Occipital lobe (tissue), 2 donors: ENCODE data around the gene ACOT2. TPM values are rescaled to one million over a fixed set of nuclear protein-coding genes. Genes with fewer than 3 reads are reported as not detected.

ENCODE experiments used
- DNase-seq: peaks from one replicate; lab custom pipeline; 2025; lab: John Stamatoyannopoulos, UW
- total RNA-seq: library from RNA; depleted of rRNA; stranded (reverse); fragments of >200 nt; gene quantifications from one replicate; pipeline ENCODE4 v1.2.3, GENCODE V29; 2014

The ACOT2 gene
- total RNA-seq, 1 donor from 2014 or later, result 36.0 TPM

DNA sequence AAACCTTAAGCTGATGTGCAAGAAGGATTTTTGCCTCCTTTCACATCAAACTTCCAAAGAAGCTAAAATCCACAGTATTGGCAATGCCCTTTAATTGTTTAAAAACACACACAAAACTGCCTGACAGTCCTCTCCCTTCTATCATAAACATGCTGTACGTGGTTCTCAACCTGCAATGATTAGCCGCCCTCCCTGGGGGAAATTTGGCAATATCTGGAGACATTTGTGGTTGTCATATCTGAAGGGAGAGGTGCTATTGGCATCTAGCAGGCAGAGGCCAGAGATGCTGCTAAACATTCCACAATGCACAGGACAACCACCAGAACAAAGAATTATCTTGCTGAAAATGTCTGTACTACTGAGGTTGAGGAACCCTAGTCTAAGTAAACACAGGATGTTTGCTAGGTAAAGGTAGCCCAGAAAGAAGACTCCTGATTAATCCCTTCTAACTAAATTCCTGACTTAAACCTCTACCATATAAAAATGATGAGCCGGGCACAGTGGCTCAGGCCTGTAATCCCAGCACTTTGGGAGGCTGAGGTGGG, 44.5 kb downstream of the ACOT2 start:
- no peak for DNase-seq

DNA sequence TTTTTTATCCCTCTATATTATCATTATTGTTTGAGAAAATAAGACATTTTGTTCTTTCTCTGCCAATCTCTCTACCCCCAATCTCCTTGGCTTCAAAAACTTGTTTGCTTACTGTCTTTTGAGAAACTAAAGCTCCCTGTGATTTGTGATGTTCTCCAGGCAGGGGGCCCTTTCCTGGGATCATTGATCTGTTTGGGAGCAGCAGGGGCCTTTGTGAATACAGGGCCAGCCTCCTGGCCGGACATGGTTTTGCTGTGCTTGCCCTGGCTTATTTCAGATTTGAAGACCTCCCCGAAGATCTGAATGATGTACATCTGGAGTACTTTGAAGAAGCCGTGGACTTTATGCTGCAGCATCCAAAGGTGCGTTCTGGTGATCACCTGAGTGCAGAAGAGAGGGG, 47.8 kb downstream of the ACOT2 start:
- DNase-seq, result no peak

DNA sequence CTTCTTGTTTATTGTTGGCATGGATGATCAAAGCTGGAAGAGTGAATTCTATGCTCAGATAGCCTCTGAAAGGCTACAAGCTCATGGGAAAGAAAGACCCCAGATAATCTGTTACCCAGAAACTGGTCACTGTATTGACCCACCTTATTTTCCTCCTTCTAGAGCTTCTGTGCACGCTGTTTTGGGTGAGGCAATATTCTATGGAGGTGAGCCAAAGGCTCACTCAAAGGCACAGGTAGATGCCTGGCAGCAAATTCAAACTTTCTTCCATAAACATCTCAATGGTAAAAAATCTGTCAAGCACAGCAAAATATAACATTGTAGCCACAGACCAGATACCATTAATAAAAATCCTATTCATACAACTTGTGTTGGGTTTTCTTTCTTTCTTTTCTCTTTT, 50.5 kb downstream of the ACOT2 start:
- no peak for DNase-seq

DNA sequence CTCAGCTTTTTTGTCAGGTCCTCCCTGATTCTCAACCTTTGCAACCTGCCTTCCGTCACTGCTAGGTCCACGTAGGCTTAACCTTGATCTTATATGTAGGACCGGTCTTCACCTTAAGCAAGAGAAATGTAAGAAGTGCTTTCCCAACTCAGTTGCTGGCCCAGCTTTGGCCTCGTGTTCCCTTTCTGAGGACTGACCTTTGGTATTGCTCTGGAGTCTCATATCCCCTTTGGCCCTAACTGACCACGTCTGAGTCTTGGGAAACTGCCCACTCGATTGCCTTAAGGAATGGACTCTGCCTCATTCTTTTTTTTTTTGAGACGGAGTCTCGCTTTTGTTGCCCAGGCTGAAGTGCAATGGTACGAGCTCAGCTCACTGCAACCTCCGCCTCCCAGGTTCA, 51.3 kb downstream of the ACOT2 start:
- no peak for DNase-seq

DNA sequence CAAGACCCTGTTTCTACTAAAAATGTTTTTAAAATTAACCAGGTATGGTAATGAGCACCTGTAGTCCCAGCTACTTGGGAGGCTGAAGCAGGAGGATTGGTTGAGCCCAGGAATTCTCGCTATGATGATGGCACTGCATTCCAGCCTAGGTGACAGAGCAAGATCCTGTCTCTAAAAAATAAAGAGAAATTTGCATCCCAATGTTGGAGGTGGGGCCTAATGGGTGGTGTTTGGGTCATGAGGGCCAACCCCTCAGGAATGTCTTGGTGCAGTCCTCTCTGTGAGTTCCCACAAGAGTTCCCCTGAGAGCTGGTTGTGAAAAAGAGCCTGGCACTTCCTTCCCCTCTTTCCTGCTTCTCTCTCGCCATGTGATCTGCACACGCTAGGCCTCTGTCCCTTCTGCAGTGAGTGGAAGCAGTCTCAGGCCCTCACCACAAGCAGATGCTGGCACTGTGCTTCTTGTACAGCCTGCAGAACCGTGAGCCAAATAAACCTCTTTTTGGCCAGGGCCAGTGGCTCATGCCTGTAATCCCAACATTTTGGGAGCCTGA, 54.6 kb downstream of the ACOT2 start:
- DNase-seq, result no peak

Other genes with a start within 250 kb of the ACOT2 start
- 18.7 TPM for gene NUMB, start 110.7 kb upstream of the ACOT2 start, total RNA-seq
- gene RIOX1, start 78.3 kb upstream of the ACOT2 start, total RNA-seq, result 28.2 TPM
- gene ACOT1, start 32.1 kb upstream of the ACOT2 start, total RNA-seq, result 3.3 TPM
- gene HEATR4, start 10.3 kb upstream of the ACOT2 start, total RNA-seq, result 1.4 TPM
- 1.7 TPM for gene ACOT4, start 22.7 kb downstream of the ACOT2 start, total RNA-seq
- not detected for gene ACOT6, start 43.3 kb downstream of the ACOT2 start, total RNA-seq
- 30.6 TPM for gene DNAL1, start 75.8 kb downstream of the ACOT2 start, total RNA-seq
- gene PNMA1, start 145.2 kb downstream of the ACOT2 start, total RNA-seq, result 76.1 TPM